Thyroid gland (tissue), 4 donors: ENCODE data around the gene OR13J1.
"Not testable (repeated sequence)": the region's sequence is repeated elsewhere in the genome, so short reads cannot be mapped to it uniquely, and the experiment has no call there.

Experiments
- CTCF ChIP-seq, 6 experiments: fragments of 200-600 bp in 3 of 6; fragments of 450-650 bp in 3 of 6; sonication (generic) in 3 of 6; IDR thresholded peaks; one replicate each; pipeline ENCODE4 v1.5.1; 2016 to 2019; ENCODE audit warnings: antibody characterized with exemption in 6 of 6, mild to moderate bottlenecking in 2 of 6, inconsistent platforms in 1 of 6, moderate library complexity in 1 of 6
- POLR2A ChIP-seq, 2 donors: fragments of 450-650 bp; IDR thresholded peaks; one replicate each; pipeline ENCODE4 v1.6.1; 2017; ENCODE audit warnings: antibody characterized with exemption in 2 of 2, mild to moderate bottlenecking in 2 of 2, moderate library complexity in 1 of 2

- TF ChIP-seq CTCF, POLR2A (IDR thresholded peaks at IDR 0.05): not testable (repeated sequence)
Measured at GRCh38 chr9:35913429-35913828, 43.2 kb upstream of the OR13J1 start.
